ENCODE results near the gene CEP192. TPM values are rescaled to one million over a fixed set of nuclear protein-coding genes. Genes with fewer than 3 reads are reported as not detected.

CEP192 gene
- total RNA-seq, 3 donors from 2014 or later (not counting 1 experiment from before 2014, with no cell fraction given), result 41.3 to 47.9 (median 43.4) TPM

- H3K27me3 ChIP-seq (ENCODE audit: control insufficient read depth, insufficient read depth, low read length), result no peaks in the 10 kb centered on the region
- Mint-ChIP-seq H3K27me3 (ENCODE audit: low read depth in 2 of 2) (no peaks in the 10 kb centered on the region), H3K27ac (no peak overlapping the region), H3K36me3 (peaks cover 30% of the 10 kb centered on the region), H3K4me1 (peaks cover 20 to 21% of the 10 kb centered on the region in 2 donors), H3K4me3 (no peak overlapping the region), H3K9me3 (no peaks in the 10 kb centered on the region)
- H3K36me3 ChIP-seq (ENCODE audit: control insufficient read depth, insufficient read depth, low read length), result peaks cover 67% of the 10 kb centered on the region
- no peak overlapping the region for H3K27ac ChIP-seq (ENCODE audit: low read length)
- WGBS (ENCODE audit: insufficient coverage), result 98% methylated on average over 2 of the region's 2 CpGs
- DNase-seq (no peak), ATAC-seq (no peak)
- TF ChIP-seq, protein P1, sequence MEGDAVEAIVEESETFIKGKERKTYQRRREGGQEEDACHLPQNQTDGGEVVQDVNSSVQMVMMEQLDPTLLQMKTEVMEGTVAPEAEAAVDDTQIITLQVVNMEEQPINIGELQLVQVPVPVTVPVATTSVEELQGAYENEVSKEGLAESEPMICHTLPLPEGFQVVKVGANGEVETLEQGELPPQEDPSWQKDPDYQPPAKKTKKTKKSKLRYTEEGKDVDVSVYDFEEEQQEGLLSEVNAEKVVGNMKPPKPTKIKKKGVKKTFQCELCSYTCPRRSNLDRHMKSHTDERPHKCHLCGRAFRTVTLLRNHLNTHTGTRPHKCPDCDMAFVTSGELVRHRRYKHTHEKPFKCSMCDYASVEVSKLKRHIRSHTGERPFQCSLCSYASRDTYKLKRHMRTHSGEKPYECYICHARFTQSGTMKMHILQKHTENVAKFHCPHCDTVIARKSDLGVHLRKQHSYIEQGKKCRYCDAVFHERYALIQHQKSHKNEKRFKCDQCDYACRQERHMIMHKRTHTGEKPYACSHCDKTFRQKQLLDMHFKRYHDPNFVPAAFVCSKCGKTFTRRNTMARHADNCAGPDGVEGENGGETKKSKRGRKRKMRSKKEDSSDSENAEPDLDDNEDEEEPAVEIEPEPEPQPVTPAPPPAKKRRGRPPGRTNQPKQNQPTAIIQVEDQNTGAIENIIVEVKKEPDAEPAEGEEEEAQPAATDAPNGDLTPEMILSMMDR (IDR thresholded peaks at IDR 0.05), result no peak
- no peak overlapping the region for H3K4me3 ChIP-seq (ENCODE audit: low read length)
- no peaks in the 10 kb centered on the region for H3K9me3 ChIP-seq (ENCODE audit: control insufficient read depth, insufficient read depth, low read length)
- H3K4me1 ChIP-seq (ENCODE audit: control insufficient read depth, insufficient read depth, low read length), result no peaks in the 10 kb centered on the region
- intact Hi-C loops (cut with micrococcal nuclease), result no loop called here
These were observed 63.2 kb downstream of the CEP192 start for GRCh38 chr18:13054336-13054735.

- Mint-ChIP-seq H3K36me3 (peaks cover 27% of the 10 kb centered on the region), H3K4me3 (no peak overlapping the region), H3K27me3 (ENCODE audit: low read depth in 2 of 2) (no peaks in the 10 kb centered on the region), H3K27ac (no peak overlapping the region), H3K9me3 (no peaks in the 10 kb centered on the region), H3K4me1 (peaks cover 7 to 30% of the 10 kb centered on the region in 2 donors)
- intact Hi-C loops (cut with micrococcal nuclease), result no loop called here
- DNase-seq, result no peak
- H3K9me3 ChIP-seq (ENCODE audit: control insufficient read depth, insufficient read depth, low read length), result no peaks in the 10 kb centered on the region
- H3K4me3 ChIP-seq (ENCODE audit: low read length), result no peak overlapping the region
- H3K27ac ChIP-seq (ENCODE audit: low read length), result no peak overlapping the region
- no peak for ATAC-seq
- H3K36me3 ChIP-seq (ENCODE audit: control insufficient read depth, insufficient read depth, low read length), result peaks cover 46% of the 10 kb centered on the region
- no peaks in the 10 kb centered on the region for H3K4me1 ChIP-seq (ENCODE audit: control insufficient read depth, insufficient read depth, low read length)
- no peaks in the 10 kb centered on the region for H3K27me3 ChIP-seq (ENCODE audit: control insufficient read depth, insufficient read depth, low read length)
- TF ChIP-seq, protein P1 (IDR thresholded peaks at IDR 0.05), result no peak
- 96% methylated on average over 4 of the region's 4 CpGs for WGBS (ENCODE audit: insufficient coverage)
These were observed 70.5 kb downstream of the CEP192 start for GRCh38 chr18:13061630-13062189.

DNA sequence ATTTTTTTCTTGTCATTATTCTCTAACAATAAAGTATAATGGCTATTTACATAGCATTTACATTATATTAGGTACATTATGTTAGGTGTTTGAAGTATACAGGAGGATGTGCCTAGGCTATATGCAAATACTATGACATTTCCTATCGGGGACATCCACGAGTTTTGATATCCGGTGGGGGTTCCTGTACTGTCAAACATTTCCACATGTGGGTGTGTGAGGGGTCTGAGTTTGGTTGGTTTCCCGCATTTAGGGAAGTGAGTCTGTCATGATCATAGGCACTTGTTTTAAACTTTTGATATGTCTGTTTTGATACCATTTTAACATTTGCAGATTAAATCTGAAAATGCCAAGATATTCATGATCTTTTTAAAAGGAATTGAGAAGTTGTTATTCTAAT is 76.0 kb downstream of the CEP192 start:
- H3K4me1 ChIP-seq (ENCODE audit: control insufficient read depth, insufficient read depth, low read length), result no peaks in the 10 kb centered on the region
- H3K4me3 ChIP-seq (ENCODE audit: low read length), result no peak overlapping the region
- H3K36me3 ChIP-seq (ENCODE audit: control insufficient read depth, insufficient read depth, low read length), result peaks cover 50% of the 10 kb centered on the region
- H3K4me3 Mint-ChIP-seq, result no peak overlapping the region
- WGBS (ENCODE audit: insufficient coverage), result 10% methylated on average over 4 of the region's 4 CpGs
- intact Hi-C loops (cut with micrococcal nuclease), result no loop called here
- peaks cover 38% of the 10 kb centered on the region for H3K36me3 Mint-ChIP-seq
- no peak overlapping the region for H3K27ac Mint-ChIP-seq
- H3K27me3 ChIP-seq (ENCODE audit: control insufficient read depth, insufficient read depth, low read length), result no peaks in the 10 kb centered on the region
- ATAC-seq (no peak), DNase-seq (no peak)
- H3K27me3 Mint-ChIP-seq (ENCODE audit: low read depth in 2 of 2), result no peaks in the 10 kb centered on the region
- peaks cover 0 to 24% of the 10 kb centered on the region in 2 donors for H3K4me1 Mint-ChIP-seq
- TF ChIP-seq, protein P1 (IDR thresholded peaks at IDR 0.05), result no peak
- H3K9me3 Mint-ChIP-seq, result no peaks in the 10 kb centered on the region
- H3K27ac ChIP-seq (ENCODE audit: low read length), result no peak overlapping the region
- H3K9me3 ChIP-seq (ENCODE audit: control insufficient read depth, insufficient read depth, low read length), result no peaks in the 10 kb centered on the region

DNA sequence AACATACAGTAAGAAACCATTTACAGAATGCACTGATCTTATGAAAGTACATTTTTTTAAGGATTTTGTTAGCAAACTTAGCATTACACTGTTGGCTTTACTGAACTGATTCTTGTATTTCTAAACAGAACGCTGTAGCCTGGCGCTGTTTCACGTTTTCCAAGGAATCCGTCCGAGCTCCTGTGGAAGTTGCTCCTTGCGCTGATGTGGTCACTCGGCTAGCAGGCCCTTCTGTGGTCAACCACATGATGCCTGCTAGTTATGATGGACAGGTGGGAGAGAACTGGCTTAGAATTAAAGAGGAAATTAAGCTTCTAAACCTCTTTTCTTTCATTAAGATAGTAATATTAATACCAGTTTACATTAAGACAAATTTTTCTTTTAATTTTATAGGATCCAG is 76.8 kb downstream of the CEP192 start:
- H3K27ac Mint-ChIP-seq, result no peak overlapping the region
- no peaks in the 10 kb centered on the region for H3K27me3 Mint-ChIP-seq (ENCODE audit: low read depth in 2 of 2)
- Histone ChIP-seq H3K27me3 (ENCODE audit: control insufficient read depth, insufficient read depth, low read length) (no peaks in the 10 kb centered on the region), H3K27ac (ENCODE audit: low read length) (no peak overlapping the region), H3K4me3 (ENCODE audit: low read length) (no peak overlapping the region), H3K36me3 (ENCODE audit: control insufficient read depth, insufficient read depth, low read length) (peaks cover 57% of the 10 kb centered on the region), H3K4me1 (ENCODE audit: control insufficient read depth, insufficient read depth, low read length) (no peaks in the 10 kb centered on the region), H3K9me3 (ENCODE audit: control insufficient read depth, insufficient read depth, low read length) (no peaks in the 10 kb centered on the region)
- TF ChIP-seq, protein P1 (IDR thresholded peaks at IDR 0.05), result no peak
- H3K9me3 Mint-ChIP-seq, result no peaks in the 10 kb centered on the region
- intact Hi-C loops (cut with micrococcal nuclease), result no loop called here
- ATAC-seq, result no peak
- H3K4me3 Mint-ChIP-seq, result no peak overlapping the region
- H3K36me3 Mint-ChIP-seq, result peaks cover 34% of the 10 kb centered on the region
- H3K4me1 Mint-ChIP-seq, result peaks cover 0 to 21% of the 10 kb centered on the region in 2 donors
- WGBS (ENCODE audit: insufficient coverage), result 85% methylated on average over 7 of the region's 7 CpGs
- no peak for DNase-seq
